GM19043 (cell line): ENCODE data around the gene ATP6V1G1.

Experiments
- ATAC-seq: cut with Tn5 transposase; IDR thresholded peaks from one replicate; pipeline ENCODE4 v1.9.1; 2021; ENCODE audit warnings: low read depth; ENCODE audit not compliant: unreplicated experiment

ATP6V1G1 gene

GRCh38 chr9:114587345-114588202 is at the start of gene ATP6V1G1:
Gene ATP6V1G1, plus strand, starts transcription at chr9:114587769. Its CDS starts 70 bp downstream, at chr9:114587839.
- ATAC-seq: peak; percentile 96

GRCh38 chr9:114538241-114538640 is 49.3 kb upstream of the ATP6V1G1 start:
- no peak for ATAC-seq

- no peak for ATAC-seq
Observed at GRCh38 chr9:114539701-114540380, 47.7 kb upstream of the ATP6V1G1 start.

- ATAC-seq: no peak
Observed at GRCh38 chr9:114545055-114545454, 42.5 kb upstream of the ATP6V1G1 start.

GRCh38 chr9:114546851-114547250 is 40.7 kb upstream of the ATP6V1G1 start:
- no peak for ATAC-seq

- ATAC-seq: no peak
Observed at GRCh38 chr9:114549697-114550330, 37.8 kb upstream of the ATP6V1G1 start.

- ATAC-seq: no peak
Observed at GRCh38 chr9:114551750-114552685, 35.6 kb upstream of the ATP6V1G1 start.

- no peak for ATAC-seq
Observed at GRCh38 chr9:114552706-114553105, 34.9 kb upstream of the ATP6V1G1 start.

- ATAC-seq: no peak
Observed at GRCh38 chr9:114553202-114553601, 34.4 kb upstream of the ATP6V1G1 start.

GRCh38 chr9:114555696-114556095 is 31.9 kb upstream of the ATP6V1G1 start:
- no peak for ATAC-seq

GRCh38 chr9:114558027-114558675 is 29.4 kb upstream of the ATP6V1G1 start:
- ATAC-seq: no peak

- ATAC-seq: no peak
Observed at GRCh38 chr9:114559830-114560513, 27.6 kb upstream of the ATP6V1G1 start.

- no peak for ATAC-seq
Observed at GRCh38 chr9:114560956-114561355, 26.6 kb upstream of the ATP6V1G1 start.

- no peak for ATAC-seq
Observed at GRCh38 chr9:114561771-114562170, 25.8 kb upstream of the ATP6V1G1 start.

- no peak for ATAC-seq
Observed at GRCh38 chr9:114565204-114565603, 22.4 kb upstream of the ATP6V1G1 start.

- ATAC-seq: no peak
Observed at GRCh38 chr9:114570742-114571141, 16.8 kb upstream of the ATP6V1G1 start.

GRCh38 chr9:114571391-114571790 is 16.2 kb upstream of the ATP6V1G1 start:
- no peak for ATAC-seq

- ATAC-seq: no peak
Observed at GRCh38 chr9:114572199-114572598, 15.4 kb upstream of the ATP6V1G1 start.

GRCh38 chr9:114574438-114574837 is 13.1 kb upstream of the ATP6V1G1 start:
- ATAC-seq: no peak
